Daoy (cell line): ENCODE data around the gene SLC8A2. TPM values are rescaled to one million over a fixed set of nuclear protein-coding genes. Genes with fewer than 3 reads are reported as not detected.

Experiments
- DNase-seq: peaks from one replicate; pipeline ENCODE4 v3.0.0-alpha.2; 2015; ENCODE audit warnings: low read depth
- total RNA-seq: library from RNA; depleted of rRNA; stranded (reverse); fragments of >200 nt; shearing (Covaris generic); gene quantifications from 2 replicates; pipeline ENCODE4 v1.2.3, GENCODE V29; 2014

SLC8A2 gene
- total RNA-seq, 1 experiment from 2014 or later, result 0.40 TPM

GRCh38 chr19:47505506-47505905 lies 33.8 kb upstream of the SLC8A2 start:
- DNase-seq, result no peak

GRCh38 chr19:47503826-47504150 lies 32.1 kb upstream of the SLC8A2 start:
- no peak for DNase-seq

DNA sequence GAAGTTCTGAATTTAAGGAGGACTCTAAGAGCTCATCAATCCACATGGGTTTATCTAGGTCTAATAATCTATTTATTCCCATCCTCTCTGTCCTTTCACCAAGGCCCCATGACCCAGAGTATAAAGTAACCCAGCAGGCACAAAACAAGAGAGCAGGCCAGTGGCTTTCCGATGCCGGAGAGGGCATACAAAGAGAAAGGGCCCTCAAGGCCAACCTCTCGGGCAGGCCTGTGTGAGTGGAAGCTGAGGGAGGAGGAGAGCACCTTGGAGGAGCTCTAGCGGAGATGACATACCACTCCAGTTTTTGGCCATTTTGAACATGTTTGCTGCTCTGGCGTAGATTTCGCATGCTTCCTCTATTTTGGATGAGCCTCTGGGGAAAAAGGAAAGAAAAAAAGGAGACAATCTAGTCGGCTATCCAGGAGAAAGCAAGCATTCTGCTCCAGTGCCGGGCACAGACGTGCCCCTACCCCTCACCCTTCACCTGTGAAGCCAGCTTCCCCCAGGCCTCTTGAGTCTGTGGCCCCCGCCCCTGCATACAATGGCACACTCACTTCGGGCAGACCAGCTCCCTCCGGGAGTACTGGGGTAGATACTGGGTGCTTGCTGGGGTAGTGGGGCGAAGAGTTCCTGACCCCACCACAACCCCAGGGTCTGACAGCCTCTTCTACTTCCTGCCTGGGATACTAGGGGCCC lies 31.6 kb upstream of the SLC8A2 start:
- DNase-seq, result no peak

DNA sequence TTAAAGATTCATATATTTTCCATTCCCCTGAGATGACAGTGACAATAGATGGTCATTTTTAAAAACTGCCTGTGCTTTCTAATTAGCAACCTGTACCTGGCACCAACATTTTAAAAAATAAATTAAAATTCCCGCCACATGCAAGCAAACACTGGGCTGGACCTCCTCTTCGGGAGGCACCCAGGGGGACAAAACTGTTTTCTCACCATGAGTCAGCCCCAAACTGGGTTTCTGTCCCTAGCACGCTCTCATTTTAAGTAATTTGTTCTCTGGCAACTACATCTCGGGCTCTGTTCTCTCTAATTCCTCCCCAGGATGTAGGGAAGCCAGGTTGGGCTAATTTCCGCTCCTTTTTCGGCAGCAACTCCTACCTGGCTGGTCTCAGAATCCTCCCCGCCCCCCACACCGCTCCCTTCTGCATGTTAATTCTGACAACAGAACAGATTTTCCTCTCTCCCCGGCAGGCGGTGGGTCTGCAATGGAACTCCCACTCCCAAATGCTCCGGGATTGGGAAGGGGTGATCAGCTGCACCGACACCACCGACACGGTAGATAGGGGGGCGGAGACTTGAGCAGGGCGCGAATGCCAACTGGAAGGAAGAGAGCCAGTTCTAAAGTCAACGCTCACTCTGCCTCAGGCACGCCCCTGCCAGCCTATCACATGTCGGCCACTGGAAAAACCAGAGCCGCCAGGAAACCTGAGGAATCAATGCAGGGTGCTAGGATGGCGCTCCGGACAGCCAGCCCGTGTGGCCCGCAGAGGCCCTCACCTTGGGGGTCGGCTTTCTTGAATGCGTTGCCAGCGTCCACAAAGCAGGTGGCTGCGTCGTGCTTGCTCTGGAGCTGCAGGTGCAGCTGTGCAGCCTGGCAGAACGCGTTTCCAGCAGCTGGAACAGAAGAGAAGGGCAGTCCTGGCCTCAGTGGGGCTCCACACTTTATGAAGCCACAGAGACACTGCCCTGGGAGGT lies 28.5 kb upstream of the SLC8A2 start:
- DNase-seq, result no peak

DNA sequence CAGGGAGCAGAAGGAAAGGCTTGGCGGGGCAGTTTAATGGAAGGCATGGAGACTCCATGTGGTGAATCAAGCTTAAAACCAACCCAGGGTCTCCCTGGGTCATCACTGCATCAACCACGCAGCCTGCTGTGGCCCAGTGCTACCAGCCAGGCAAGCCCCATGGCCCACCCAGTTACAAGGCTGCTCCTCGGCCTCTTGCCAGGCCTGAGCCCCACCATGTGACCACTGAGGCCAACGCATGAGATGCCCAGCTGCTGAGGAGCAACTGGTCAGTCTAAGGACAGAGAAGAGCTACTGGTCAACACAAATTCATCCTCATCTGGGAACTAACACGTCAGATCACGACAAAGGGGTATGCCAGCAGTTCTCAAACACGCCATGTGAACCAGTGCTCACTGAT lies 27.7 kb upstream of the SLC8A2 start:
- DNase-seq, result no peak

- DNase-seq, result no peak
These were observed 26.9 kb upstream of the SLC8A2 start for GRCh38 chr19:47498561-47498960.

- DNase-seq, result no peak
These were observed 26.3 kb upstream of the SLC8A2 start for GRCh38 chr19:47497821-47498520.

- no peak for DNase-seq
These were observed 25.5 kb upstream of the SLC8A2 start for GRCh38 chr19:47497050-47497766.

GRCh38 chr19:47495478-47496372 lies 24.0 kb upstream of the SLC8A2 start:
- no peak for DNase-seq

DNA sequence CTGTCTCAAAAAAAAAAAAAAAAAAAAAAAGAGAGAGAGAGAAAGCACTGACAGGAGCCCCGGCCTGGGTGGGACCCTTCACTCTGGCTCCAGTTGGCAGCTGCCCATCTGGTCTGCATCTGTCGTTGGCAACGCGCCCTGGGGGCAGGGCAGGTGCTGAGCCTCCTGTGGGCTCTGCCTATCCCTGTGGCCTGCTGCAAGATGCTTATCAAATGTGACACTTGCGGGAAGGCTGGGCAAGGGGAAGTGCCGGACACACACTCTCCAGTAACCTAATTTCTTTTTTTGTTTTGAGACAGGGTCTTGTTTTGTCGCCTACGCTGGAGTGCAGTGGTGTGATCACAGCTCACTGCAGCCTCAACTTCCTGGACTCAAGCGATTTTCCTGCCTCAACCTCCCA lies 23.0 kb upstream of the SLC8A2 start:
- DNase-seq, result no peak

- DNase-seq, result no peak
These were observed 22.5 kb upstream of the SLC8A2 start for GRCh38 chr19:47494211-47494547.

DNA sequence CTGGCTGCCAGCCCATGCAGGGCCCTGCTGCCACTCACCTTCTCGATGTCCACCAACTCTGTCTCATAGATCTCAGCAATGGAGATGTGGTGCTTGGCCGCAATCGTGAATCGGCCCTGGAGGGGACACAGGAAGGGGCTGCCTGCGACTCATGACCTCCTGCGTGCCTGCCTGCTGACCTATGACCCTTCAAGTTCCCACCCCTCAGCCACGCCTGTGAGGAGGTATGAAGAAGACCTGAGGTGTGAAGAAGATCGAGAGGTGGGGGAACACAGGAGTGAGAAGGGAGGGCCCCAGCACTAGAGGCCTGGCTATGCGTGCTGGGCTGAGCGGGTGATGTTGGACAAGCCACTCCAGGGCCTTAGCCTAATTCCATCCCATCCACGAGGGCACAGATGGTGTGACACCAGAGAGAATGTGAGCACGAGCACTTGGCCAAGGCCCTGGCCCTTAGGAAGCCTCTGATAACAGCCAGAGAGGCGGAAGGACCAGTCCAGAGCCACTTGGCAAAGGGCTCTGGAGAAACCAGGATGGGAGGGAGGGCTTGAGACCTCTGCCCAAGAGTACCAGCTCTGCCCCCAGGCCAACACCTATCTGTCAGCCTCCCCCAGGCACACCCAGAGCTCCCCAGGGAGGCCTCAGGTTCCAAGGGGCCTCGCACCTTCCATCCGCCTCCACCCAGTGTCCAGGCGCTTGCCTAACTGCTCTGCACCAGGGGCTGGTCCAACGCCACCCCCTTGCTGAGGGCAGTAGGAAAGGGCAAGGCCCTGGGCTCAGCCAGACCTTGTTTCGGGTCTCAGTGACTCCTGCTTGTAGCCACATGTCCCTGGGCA lies 21.9 kb upstream of the SLC8A2 start:
- DNase-seq, result no peak

- DNase-seq, result no peak
These were observed 21.1 kb upstream of the SLC8A2 start for GRCh38 chr19:47492571-47493377.

DNA sequence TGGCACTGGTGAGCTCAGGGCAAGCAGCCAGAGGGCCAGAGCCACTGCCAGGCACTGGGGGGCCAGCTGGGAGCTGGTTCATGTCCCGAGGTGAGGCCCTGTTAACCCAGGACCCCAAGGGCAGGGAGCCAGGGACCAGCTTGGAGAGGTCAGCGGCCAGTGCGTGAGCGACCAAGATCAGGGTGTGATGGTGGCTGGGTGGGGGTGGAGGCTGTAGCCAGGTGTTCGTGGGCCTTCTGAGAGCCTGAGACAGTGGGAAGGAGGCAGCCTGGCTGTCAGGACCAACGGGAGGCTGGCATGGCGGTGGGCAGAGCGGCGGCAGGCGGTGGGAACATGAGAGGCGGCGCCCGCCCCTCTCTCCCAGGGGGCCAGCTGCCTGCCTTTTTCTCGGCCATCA lies 20.4 kb upstream of the SLC8A2 start:
- no peak for DNase-seq

- no peak for DNase-seq
These were observed 19.9 kb upstream of the SLC8A2 start for GRCh38 chr19:47491358-47492136.

DNA sequence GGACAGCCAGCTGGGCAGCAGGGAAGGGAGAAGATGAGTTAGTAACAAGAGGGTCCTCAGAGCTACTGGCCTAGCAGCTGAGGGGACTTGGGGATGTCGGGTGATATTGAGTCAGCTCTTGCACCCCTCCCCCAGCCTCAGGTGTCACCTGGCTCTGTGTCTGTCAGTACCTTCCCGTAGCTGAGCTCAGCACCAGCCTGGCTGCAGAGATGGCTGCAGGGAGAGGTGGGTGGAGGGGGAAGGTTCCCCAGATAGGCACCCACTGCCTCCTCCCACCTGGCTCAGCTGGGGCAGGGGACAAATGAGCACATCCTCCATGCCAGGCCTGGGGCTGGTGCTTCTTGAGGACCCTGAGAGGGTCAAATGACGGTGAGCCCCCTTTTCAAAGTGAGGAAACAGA lies 19.2 kb upstream of the SLC8A2 start:
- no peak for DNase-seq

DNA sequence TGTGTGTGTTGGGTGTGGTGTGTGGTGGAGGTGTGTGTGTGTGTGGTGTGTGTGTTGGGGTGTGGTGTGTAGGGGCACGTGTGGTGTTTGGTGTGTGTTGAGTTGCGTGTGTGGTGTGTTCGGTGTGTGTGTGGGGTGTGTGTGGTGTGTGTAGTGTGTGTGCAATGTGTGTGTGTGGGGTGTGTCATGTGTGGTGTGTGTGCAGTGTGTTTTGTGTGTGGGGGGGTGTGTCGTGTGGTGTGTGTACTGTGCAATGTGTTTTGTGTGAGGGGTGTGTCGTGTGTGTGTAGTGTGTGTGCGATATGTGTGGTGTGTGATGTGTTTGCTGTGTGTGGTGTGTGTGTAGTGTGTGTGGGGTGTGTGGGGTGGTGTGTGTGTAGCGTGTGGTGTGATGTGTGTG lies 18.3 kb upstream of the SLC8A2 start:
- no peak for DNase-seq
